WTC11 (cell line): ENCODE measurements around the gene ARL4C. TPM values are rescaled to one million over a fixed set of nuclear protein-coding genes. Genes with fewer than 3 reads are reported as not detected.
"Not testable (repeated sequence)": the region's sequence is repeated elsewhere in the genome, so short reads cannot be mapped to it uniquely, and the experiment has no call there.

Source experiments
- ATAC-seq: fragments of 200-7000 bp; cut with Tn5 transposase; 2 replicates; pipeline ENCODE4 v1.10.0; 2021; ENCODE audit warnings: mild to moderate bottlenecking, moderate library complexity
- CTCF ChIA-PET: fragments of 300-600 bp; sonication (Branson Sonifier 250); formaldehyde crosslinking; loops from one replicate; lab custom pipeline; 2021; ENCODE audit warnings: antibody characterized with exemption; lab: Charles Lee
- POLR2A ChIA-PET: fragments of 350-600 bp; sonication (Branson Sonifier 250); formaldehyde crosslinking; loops from one replicate; lab custom pipeline; 2021; ENCODE audit warnings: antibody characterized with exemption; lab: Charles Lee
- DNase-seq: peaks from one replicate; pipeline ENCODE4 v3.0.0; 2021; ENCODE audit warnings: low spot score
- H3K27ac Mint-ChIP-seq: 2 replicates; pipeline ENCODE4 v1.8.0; 2021; ENCODE audit warnings: mixed read lengths
- H3K27me3 Mint-ChIP-seq: 2 replicates; pipeline ENCODE4 v1.8.0; 2021; ENCODE audit warnings: low read depth, mild to moderate bottlenecking, moderate library complexity, mixed read lengths
- H3K36me3 Mint-ChIP-seq: 2 replicates; pipeline ENCODE4 v1.8.0; 2021; ENCODE audit warnings: mixed read lengths
- H3K4me1 Mint-ChIP-seq: 2 replicates; pipeline ENCODE4 v1.8.0; 2022; ENCODE audit warnings: mixed read lengths
- H3K4me3 Mint-ChIP-seq: 2 replicates; pipeline ENCODE4 v1.8.0; 2021; ENCODE audit warnings: mild to moderate bottlenecking, moderate library complexity, mixed read lengths
- H3K9me3 Mint-ChIP-seq: 2 replicates; pipeline ENCODE4 v1.8.0; 2021; ENCODE audit warnings: mixed read lengths
- ATF1 ChIP-seq: sonication (generic); formaldehyde crosslinking; IDR thresholded peaks from 2 replicates; pipeline ENCODE4 v1.8.1; 2023; ENCODE audit warnings: mild to moderate bottlenecking, moderate library complexity, missing genetic modification reagents
- CREM ChIP-seq: sonication (generic); formaldehyde crosslinking; IDR thresholded peaks from 2 replicates; pipeline ENCODE4 v1.8.1; 2022; ENCODE audit warnings: mild to moderate bottlenecking, missing genetic modification reagents, moderate library complexity
- E2F5 ChIP-seq: sonication (generic); formaldehyde crosslinking; IDR thresholded peaks from 2 replicates; pipeline ENCODE4 v1.8.1; 2022; ENCODE audit warnings: mild to moderate bottlenecking, moderate library complexity, missing genetic modification reagents
- ELF4 ChIP-seq: sonication (generic); formaldehyde crosslinking; IDR thresholded peaks from 2 replicates; pipeline ENCODE4 v1.8.1; 2022; ENCODE audit warnings: low read depth, mild to moderate bottlenecking, moderate library complexity, missing genetic modification reagents
- GRHL2 ChIP-seq: fragments of 250-450 bp; sonication (Bioruptor Pico); IDR thresholded peaks from 2 replicates; pipeline ENCODE4 v1.8.0; 2022; ENCODE audit warnings: mild to moderate bottlenecking, moderate library complexity; ENCODE audit not compliant: insufficient replicate concordance, severe bottlenecking
- NFYB ChIP-seq: sonication (generic); formaldehyde crosslinking; conservative IDR thresholded peaks from 2 replicates; pipeline ENCODE4 v1.8.0; 2022; ENCODE audit warnings: low read depth, missing genetic modification reagents
- NR3C1 ChIP-seq: sonication (generic); formaldehyde crosslinking; conservative IDR thresholded peaks from 2 replicates; pipeline ENCODE4 v1.8.1; 2023; ENCODE audit warnings: low read depth, mild to moderate bottlenecking, missing genetic modification reagents
- PRRX2 ChIP-seq: fragments of 250-450 bp; sonication (Bioruptor Pico); IDR thresholded peaks from 2 replicates; pipeline ENCODE4 v1.8.0; 2021; ENCODE audit warnings: mild to moderate bottlenecking
- RELA ChIP-seq: sonication (generic); formaldehyde crosslinking; IDR thresholded peaks from 2 replicates; pipeline ENCODE4 v1.8.1; 2022; ENCODE audit warnings: missing genetic modification reagents, mild to moderate bottlenecking, borderline replicate concordance
- ZNF232 ChIP-seq: sonication (generic); formaldehyde crosslinking; IDR thresholded peaks from 2 replicates; pipeline ENCODE4 v1.8.0; 2022; ENCODE audit warnings: mild to moderate bottlenecking, missing genetic modification reagents
- ZNF423 ChIP-seq: fragments of 250-450 bp; sonication (Bioruptor Pico); IDR thresholded peaks from 2 replicates; pipeline ENCODE4 v2.1.2; 2022; ENCODE audit warnings: mild to moderate bottlenecking, moderate library complexity
- total RNA-seq: library from RNA; stranded (reverse); gene quantifications from 3 replicates; pipeline ENCODE4 v1.2.3, GENCODE V29; 2021
- TF ChIP-seq, protein P1 (sequence below): sonication (generic); formaldehyde crosslinking; IDR thresholded peaks from 2 replicates; pipeline ENCODE4 v1.8.0; 2022; ENCODE audit warnings: mild to moderate bottlenecking, missing genetic modification reagents
- TF ChIP-seq, protein P2 (sequence below): sonication (generic); formaldehyde crosslinking; IDR thresholded peaks from 2 replicates; pipeline ENCODE4 v1.8.0; 2023; ENCODE audit warnings: mild to moderate bottlenecking, missing genetic modification reagents
- TF ChIP-seq, protein P3 (sequence below): sonication (generic); formaldehyde crosslinking; IDR thresholded peaks from 2 replicates; pipeline ENCODE4 v1.8.0; 2023; ENCODE audit warnings: missing genetic modification reagents, mild to moderate bottlenecking, borderline replicate concordance

ARL4C gene
- total RNA-seq, 1 experiment from 2014 or later: 10.6 TPM

DNA sequence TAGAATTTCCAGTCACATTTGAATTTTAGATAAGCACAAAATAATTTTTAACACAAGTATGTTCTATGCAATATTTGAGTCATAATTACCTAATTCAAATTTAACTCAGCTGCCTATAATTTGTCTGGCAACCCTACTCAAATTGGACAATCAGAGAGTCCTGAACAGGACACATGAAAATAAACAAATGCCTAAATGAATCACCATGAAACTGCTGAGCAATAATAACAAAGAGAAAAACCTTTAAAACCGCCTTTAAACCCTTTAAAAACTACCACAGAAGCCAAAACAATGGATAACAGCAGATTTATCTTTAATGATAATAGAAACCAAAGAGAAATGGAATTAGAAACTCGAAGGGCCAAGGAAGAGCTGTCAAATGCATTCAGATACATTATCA lies 39.5 kb downstream of the ARL4C start:
- peaks cover 24% of the 10 kb centered on the region for H3K9me3 Mint-ChIP-seq
- ChIA-PET CTCF (no interaction called here), POLR2A (no interaction called here)
- TF ChIP-seq ATF1 (CRISPR knock-in tag): no peak
- no peak for TF ChIP-seq PRRX2 (CRISPR knock-in tag)
- TF ChIP-seq RELA (CRISPR knock-in tag): no peak
- TF ChIP-seq, protein P1, sequence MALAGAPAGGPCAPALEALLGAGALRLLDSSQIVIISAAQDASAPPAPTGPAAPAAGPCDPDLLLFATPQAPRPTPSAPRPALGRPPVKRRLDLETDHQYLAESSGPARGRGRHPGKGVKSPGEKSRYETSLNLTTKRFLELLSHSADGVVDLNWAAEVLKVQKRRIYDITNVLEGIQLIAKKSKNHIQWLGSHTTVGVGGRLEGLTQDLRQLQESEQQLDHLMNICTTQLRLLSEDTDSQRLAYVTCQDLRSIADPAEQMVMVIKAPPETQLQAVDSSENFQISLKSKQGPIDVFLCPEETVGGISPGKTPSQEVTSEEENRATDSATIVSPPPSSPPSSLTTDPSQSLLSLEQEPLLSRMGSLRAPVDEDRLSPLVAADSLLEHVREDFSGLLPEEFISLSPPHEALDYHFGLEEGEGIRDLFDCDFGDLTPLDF (CRISPR knock-in tag): no peak
- TF ChIP-seq CREM (CRISPR knock-in tag): no peak
- H3K4me3 Mint-ChIP-seq: no peak overlapping the region
- peaks cover 11% of the 10 kb centered on the region for H3K36me3 Mint-ChIP-seq
- no peak overlapping the region for H3K27ac Mint-ChIP-seq
- no peaks in the 10 kb centered on the region; the same call in none of the 2 replicates for H3K27me3 Mint-ChIP-seq
- peaks cover 13% of the 10 kb centered on the region for H3K4me1 Mint-ChIP-seq
- ATAC-seq (no peak), DNase-seq (no peak)

- H3K4me3 Mint-ChIP-seq, POLR2A ChIA-PET, H3K27me3 Mint-ChIP-seq, ATAC-seq, CTCF ChIA-PET, H3K27ac Mint-ChIP-seq, DNase-seq: not testable (repeated sequence)
- H3K36me3 Mint-ChIP-seq: peaks cover 11% of the 10 kb centered on the region
- H3K4me1 Mint-ChIP-seq: peaks cover 22% of the 10 kb centered on the region
- peaks cover 24% of the 10 kb centered on the region for H3K9me3 Mint-ChIP-seq
Measured at GRCh38 chr2:234455246-234455645, 41.6 kb downstream of the ARL4C start.

- DNase-seq: no peak
- ChIA-PET POLR2A (no interaction called here), CTCF (no interaction called here)
- no peak for ATAC-seq
- Mint-ChIP-seq H3K36me3 (peaks cover 11% of the 10 kb centered on the region), H3K4me3 (no peak overlapping the region), H3K27ac (no peak overlapping the region), H3K9me3 (peaks cover 24% of the 10 kb centered on the region), H3K27me3 (no peaks in the 10 kb centered on the region; the same call in none of the 2 replicates), H3K4me1 (peaks cover 24% of the 10 kb centered on the region)
- no peak for TF ChIP-seq E2F5
- TF ChIP-seq NR3C1: no peak
- TF ChIP-seq GRHL2 (CRISPR knock-in tag): no peak
- TF ChIP-seq NFYB (CRISPR knock-in tag): no peak
- TF ChIP-seq ATF1 (CRISPR knock-in tag): no peak
- no peak for TF ChIP-seq ZNF423 (CRISPR knock-in tag)
- TF ChIP-seq, protein P2, sequence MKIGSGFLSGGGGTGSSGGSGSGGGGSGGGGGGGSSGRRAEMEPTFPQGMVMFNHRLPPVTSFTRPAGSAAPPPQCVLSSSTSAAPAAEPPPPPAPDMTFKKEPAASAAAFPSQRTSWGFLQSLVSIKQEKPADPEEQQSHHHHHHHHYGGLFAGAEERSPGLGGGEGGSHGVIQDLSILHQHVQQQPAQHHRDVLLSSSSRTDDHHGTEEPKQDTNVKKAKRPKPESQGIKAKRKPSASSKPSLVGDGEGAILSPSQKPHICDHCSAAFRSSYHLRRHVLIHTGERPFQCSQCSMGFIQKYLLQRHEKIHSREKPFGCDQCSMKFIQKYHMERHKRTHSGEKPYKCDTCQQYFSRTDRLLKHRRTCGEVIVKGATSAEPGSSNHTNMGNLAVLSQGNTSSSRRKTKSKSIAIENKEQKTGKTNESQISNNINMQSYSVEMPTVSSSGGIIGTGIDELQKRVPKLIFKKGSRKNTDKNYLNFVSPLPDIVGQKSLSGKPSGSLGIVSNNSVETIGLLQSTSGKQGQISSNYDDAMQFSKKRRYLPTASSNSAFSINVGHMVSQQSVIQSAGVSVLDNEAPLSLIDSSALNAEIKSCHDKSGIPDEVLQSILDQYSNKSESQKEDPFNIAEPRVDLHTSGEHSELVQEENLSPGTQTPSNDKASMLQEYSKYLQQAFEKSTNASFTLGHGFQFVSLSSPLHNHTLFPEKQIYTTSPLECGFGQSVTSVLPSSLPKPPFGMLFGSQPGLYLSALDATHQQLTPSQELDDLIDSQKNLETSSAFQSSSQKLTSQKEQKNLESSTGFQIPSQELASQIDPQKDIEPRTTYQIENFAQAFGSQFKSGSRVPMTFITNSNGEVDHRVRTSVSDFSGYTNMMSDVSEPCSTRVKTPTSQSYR (CRISPR knock-in tag): no peak
- TF ChIP-seq ZNF232: no peak
- TF ChIP-seq, protein P3, sequence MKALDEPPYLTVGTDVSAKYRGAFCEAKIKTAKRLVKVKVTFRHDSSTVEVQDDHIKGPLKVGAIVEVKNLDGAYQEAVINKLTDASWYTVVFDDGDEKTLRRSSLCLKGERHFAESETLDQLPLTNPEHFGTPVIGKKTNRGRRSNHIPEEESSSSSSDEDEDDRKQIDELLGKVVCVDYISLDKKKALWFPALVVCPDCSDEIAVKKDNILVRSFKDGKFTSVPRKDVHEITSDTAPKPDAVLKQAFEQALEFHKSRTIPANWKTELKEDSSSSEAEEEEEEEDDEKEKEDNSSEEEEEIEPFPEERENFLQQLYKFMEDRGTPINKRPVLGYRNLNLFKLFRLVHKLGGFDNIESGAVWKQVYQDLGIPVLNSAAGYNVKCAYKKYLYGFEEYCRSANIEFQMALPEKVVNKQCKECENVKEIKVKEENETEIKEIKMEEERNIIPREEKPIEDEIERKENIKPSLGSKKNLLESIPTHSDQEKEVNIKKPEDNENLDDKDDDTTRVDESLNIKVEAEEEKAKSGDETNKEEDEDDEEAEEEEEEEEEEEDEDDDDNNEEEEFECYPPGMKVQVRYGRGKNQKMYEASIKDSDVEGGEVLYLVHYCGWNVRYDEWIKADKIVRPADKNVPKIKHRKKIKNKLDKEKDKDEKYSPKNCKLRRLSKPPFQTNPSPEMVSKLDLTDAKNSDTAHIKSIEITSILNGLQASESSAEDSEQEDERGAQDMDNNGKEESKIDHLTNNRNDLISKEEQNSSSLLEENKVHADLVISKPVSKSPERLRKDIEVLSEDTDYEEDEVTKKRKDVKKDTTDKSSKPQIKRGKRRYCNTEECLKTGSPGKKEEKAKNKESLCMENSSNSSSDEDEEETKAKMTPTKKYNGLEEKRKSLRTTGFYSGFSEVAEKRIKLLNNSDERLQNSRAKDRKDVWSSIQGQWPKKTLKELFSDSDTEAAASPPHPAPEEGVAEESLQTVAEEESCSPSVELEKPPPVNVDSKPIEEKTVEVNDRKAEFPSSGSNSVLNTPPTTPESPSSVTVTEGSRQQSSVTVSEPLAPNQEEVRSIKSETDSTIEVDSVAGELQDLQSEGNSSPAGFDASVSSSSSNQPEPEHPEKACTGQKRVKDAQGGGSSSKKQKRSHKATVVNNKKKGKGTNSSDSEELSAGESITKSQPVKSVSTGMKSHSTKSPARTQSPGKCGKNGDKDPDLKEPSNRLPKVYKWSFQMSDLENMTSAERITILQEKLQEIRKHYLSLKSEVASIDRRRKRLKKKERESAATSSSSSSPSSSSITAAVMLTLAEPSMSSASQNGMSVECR: no peak
- TF ChIP-seq ELF4 (CRISPR knock-in tag): no peak
Measured at GRCh38 chr2:234454433-234454832, 42.4 kb downstream of the ARL4C start.
